ENCODE measurements around the gene HLCS.

The HLCS gene

DNA sequence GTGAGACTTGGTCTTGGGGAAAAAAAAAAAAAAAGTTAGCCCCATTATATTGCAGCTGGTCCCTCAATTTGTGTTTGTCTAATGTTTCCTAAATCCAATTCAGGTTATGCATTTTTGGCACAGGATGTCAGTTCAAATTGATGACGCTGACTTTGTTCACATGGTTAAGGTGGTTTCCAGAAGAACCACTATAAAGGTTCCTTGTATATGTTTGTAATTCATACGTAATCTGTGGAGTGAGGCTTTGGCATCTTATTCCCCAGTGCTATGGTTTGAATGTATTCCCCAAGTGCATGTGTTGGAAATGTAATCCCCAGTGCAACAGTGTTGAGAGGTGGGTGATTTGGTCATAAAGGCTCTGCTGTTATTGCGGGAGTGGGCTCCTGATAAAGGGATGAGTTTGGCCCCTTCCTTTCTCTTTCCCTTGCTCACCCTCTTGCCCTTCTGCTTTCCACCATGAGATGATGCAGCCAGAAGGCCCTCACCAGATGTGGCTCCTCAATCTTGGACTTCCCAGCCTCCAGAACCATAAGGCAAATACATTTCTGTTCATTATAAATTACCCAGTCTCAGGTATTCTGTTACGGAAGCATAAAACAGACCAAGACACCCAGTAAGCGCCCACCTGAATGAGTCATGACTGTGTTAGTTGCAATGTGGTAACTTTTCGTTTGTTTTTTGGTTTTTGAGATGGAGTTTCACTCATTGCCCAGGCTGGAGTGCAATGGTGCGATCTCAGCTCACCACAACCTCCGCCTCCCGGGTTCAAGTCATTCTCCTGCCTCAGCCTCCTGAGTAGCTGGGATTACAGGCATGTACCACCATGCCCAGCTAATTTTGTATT, 19.5 kb upstream of the HLCS start:
- DNase-seq (ENCODE audit: low read depth) = no peak

DNA sequence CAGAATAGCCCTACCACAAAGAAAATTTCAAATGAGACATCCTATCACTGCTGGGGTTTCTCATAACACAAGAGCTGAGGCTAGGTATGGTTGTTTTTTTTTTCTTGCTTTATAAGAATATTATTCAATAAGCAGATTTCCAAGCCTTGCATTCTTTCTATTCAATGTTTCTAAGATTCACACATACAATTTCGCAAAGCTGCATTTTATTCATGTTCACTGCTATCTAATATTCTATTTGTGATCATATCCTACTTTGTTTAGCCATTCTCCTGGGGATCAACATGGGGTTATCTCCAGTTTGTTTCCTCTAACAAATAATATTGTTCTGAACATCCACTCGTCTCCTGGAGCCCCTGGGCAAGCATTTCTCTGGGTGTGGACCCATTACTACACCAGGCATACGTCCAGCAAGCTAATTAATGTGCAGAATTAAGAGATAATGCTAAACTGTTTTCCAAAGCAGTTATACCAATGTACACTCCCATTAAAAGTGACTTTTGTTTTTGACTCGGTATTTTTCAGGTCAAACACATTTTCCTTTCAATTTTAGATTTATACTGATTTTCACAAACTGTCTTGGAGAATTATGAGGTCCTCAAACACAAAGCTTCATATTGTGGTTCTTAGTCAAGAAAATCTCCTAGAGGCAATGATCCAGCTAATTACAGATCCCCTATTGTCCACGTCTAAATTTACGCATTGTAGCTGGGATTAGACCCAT, 15.7 kb upstream of the HLCS start:
- no peak for DNase-seq (ENCODE audit: low read depth)

DNA sequence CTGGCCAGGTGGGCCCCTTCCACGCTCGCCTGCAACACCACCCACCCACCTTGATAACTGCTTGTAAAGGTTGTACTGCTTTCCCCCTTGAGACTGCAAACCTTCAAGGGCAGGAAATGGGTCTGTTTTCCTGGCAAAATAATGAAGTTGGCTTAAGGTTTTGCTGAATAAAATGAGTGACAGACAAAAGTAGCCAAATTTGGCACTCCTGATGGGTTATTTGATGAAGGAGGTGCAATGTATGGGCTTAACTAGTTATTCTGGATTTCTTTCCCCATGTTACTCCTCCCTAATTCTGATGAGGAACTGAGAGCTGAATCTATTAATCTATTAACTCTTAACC, 14.6 kb upstream of the HLCS start:
- DNase-seq (ENCODE audit: low read depth) = no peak

DNA sequence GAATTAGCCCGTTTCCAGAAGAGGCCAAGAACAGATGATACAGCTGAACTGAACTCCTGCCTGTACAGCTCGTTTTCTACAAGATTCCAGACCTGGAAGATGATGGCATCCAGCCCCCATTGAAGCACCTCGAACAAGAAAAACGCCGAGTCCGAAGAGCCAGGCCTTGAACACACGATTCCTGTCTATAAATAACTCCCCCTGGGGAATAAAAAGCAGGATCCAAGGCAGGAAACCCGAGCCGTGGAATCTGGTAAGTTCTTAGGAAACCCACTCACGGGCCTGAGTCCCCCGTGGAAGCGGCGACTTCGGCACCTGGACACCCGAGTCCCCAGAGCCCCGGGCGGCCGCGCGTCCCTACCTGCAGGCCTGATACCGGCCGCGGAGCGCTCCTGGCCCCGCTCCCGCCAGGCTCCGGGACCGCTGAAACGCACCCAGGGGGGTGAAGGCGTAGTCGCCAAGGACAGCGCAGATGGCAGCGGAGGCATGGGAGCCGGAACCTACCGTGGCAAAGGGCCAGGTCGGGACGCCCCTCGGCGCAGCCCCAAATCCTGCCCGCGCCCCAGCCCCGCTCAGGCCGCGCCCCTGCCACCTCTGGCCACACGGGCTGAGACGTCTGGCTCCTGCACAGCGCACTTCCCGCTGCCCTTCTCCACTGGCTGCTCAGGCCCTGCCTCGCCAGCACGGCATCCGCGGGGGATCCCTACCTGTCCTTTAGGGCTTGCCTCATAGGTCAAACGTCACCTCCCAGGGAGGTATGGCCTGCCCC, 14.0 kb upstream of the HLCS start:
- DNase-seq (ENCODE audit: low read depth) = no peak

DNA sequence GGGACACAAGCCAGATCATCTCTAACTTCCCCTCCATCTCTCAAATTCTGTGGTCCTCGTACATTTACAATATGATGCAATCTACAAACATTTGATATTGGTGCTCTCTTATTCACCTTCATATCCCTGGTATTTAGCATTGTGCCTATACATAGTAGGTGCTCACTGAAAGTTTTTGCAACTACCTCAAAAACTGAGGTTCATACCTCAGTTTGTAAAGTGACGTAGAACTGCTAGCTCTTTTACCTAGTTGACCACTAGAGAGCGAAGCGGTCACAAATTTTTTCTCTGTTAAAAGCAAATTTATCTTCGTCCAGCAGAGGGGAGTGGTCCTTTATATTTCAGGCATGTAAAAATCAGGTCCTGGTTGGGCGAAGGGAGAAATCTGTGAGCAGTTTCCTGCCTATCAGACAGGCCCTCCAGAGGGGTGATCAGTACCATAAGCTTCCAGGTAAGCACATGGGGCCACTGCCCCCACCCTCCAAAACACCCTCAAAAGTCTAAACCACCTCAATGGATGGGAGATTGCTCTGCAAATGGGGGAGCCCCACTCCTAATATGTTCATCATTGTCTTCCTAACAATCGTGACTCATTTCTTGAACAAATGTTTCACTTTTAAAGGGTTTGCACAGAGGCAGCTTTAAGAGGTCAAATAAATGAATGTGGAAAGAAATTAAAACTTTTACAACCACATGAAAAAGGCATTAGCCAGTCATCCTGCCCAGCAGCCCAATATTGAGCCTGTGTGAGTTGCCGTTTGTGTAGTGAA, 10.6 kb upstream of the HLCS start:
- no peak for DNase-seq (ENCODE audit: low read depth)

DNA sequence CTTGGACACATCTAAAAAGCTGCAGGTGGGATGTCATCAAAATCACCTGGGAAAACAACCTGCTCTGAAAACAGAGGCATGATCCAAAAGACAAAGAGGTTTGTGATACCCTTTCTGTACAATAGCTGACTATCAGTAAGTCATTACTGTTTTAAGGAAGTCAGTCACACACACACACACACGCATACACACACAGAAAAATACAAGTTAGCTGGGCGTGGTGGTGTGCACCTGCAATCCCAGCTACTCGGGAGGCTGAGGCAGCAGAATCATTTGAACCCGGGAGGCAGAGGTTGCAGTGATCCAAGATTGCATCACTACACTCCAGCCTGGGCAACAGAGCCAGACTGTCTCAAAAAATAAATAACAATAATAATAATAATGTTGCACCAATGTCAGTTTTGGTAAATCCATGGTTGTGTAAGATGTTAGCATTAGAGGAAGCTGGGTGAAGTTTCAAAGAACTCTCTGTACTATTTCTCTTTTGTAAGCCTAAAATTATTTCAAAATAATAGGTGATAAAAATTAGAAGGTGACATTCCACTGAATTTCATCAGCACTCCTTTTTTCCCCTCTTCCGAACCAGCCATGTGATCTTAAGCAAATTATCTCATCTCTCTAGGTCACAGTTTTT, 9.9 kb upstream of the HLCS start:
- DNase-seq (ENCODE audit: low read depth) = no peak

DNA sequence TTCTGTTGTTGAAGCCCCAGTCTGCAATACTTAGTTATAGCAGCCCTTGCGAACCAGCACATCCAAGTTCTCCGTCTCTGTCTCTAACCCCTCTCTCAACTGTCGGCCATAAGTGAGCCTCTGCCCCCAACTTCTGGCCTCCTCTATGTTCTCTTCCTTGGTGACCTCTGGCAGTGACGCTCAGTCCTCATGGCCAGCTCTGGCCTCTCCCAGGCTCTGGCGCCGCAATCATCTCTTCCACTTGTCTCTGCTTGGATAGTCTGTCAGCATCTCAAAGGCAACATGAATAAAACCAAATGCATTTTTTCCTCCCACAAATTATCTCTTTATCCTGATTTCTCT, 8.4 kb upstream of the HLCS start:
- no peak for DNase-seq (ENCODE audit: low read depth)

DNA sequence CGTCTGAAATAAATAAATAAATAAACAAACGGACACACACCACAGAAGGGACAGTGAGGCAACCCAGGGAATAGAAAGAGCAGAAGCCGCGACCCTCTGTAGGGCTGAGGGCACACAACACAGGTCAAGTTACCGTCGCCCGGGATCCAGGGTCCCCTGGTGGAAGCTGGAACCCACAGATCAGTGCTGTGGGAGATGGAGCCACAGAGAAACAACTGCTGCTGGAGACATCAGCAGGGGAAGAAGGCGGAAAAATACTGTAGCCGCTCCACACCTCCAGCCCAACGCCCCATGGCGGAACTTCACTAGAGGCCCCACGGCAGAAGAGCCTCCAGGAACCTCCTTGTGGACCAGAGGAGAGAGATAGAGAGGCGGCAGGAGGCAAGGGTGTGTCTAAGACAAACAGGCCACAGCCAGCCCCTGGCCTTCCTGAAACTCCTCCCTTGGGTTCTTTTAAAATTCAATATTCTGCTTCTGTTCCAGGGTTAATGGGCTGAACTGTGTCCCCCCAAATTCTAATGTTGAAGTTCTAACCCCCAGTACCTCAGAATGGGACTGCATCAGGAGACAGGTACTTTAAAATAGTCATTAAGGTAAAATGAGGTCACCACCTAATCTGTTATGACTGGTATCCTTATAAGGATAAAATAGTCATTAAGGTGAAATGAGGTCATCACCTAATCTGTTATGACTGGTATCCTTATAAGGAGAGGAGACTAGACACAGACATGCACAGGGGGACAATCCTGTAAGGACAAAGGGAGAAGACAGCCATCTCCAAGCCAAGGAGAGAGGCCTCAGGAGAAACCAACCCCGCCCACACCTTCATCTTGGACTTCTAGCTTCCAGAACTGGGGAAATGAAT, 7.7 kb upstream of the HLCS start:
- DNase-seq (ENCODE audit: low read depth) = no peak

DNA sequence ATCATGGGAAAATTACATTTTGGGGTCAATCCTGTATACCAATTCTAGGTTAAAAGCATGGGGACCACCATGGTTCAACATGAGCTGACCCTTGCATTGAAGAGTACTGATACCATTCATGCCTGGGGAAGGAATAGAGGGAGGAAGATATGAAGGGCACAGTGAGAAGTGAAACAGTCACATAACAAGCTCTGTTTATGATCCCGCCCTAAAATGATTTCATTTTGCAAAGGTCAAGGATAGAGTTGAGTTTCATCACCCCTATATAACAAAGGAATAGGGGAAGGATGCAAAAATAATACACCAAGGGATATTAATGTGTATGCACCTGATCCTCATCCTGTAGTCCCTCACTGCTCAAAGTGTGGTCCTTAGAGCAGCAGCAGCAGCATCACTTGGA, 2.5 kb upstream of the HLCS start:
- no peak for DNase-seq (ENCODE audit: low read depth)

DNA sequence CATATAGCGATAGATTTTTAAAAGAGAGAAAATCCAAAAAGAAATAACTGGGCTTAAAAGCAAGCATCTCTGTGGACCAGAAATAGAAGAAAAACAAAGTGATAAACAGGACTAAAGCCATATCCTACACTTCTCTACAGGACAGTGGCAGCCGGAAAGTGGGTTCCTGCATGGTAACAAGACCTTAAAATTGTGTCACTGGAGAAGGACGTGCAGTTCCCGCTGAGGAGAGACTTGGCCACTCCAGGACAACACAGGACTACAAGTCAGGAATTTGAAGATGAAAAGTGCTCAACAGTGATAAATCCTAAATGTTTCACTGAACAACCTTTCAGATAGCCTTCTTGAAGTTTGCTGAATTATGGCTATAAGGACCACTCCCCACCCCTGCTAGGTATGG, 1.9 kb upstream of the HLCS start:
- no peak for DNase-seq (ENCODE audit: low read depth)

DNA sequence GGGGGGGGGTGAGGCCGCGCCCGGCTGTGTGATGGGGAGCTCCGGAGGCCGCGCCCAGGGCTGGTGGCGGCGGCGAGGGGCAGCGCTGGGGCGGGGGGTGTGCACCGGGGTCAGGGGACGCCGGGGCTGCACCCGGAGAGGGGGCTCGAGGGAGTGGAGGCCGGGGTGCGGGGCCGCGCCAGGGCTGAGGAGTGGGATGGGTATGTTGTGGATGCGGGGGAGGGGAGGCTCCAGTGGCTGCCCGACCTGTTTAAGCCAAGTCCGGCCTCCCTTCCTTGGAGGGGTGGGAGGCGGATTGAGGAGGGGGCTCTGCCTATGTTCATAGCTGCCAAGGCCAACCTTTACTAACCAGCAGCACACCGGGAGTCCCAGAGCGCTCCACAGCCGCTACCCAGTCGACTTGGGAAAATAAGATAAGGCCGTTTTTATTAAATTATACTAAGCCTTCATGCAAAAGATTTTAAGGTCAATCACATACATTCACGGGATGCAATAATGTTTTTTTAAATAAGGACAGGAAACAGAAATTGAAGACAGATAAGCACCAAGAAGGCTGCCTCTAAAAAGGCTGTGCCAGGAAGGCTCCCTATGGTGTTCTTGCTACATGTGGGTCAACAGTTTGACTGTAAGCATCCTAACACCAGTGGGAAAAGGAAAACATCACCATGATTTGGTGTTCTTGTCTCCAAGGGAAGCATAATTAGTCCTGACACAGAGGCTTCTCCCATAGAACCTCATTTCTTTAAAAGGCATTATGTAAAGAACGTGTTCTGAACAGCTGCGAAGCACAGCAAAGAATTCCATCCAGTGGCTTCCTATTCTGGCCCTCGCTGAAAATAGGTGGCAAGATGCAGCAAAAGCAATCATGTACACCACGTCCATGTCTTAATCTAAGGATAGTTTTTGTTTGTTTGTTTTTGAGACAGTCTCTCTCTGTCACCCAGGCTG, 626 bp upstream of the HLCS start:
- no peak for DNase-seq (ENCODE audit: low read depth)

DNA sequence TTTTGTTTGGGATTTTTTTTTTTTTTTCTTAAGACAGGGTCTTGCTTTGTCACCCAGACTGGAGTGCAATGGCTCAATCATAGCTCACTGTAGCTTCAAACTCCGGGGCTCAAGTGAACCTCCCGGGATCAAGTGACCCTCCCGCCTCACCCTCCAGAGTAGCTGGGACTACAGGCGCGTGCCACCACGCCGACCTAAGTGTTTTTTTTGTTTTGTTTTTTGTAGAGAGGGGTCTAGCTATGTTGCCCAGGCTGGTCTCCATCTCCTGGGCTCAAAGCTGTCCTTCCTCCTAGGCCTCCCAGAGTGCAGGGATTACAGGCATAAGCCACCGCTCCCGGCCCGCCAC, 776 bp downstream of the HLCS start:
- no peak for DNase-seq (ENCODE audit: low read depth)

DNA sequence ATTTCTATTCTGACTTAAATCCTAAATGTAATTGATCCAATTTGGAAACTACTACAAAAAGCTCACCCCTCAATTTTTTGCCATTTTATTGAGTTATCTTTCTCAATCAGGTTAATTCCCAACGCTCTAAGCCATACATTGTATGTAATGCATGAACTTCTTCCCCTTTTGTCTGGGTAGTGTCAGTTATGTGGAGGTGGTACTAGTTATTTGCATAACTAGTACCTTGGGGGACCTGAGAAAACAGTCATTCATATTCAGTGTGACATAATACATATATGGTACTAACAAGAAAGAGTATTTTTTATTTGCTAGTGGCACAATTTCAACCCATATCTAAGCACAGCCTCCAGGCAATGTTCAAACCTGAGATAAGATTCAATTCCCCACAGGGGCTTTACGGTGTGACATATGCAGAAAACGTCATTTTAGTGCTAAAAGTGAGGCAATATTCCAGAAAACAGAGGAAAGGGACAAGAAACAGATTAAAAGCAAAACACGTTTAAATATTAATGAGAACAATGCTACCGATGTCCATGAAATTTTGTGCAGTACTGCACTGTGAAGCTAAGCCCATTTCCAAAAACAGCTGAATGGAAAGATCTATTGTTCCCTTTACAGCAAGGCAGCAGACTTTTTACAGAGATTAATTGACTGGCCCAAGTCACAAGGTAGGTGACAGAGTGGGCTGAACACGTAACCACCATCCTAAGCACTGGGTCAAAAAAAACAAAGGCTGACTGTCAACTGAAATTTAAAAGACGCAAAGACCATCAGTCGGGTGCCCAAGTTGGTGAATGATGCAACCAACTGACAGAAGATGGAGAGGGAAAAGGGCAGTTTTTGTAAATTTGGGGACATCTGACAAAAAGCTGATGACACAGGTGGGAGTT, 1.4 kb downstream of the HLCS start:
- no peak for DNase-seq (ENCODE audit: low read depth)

DNA sequence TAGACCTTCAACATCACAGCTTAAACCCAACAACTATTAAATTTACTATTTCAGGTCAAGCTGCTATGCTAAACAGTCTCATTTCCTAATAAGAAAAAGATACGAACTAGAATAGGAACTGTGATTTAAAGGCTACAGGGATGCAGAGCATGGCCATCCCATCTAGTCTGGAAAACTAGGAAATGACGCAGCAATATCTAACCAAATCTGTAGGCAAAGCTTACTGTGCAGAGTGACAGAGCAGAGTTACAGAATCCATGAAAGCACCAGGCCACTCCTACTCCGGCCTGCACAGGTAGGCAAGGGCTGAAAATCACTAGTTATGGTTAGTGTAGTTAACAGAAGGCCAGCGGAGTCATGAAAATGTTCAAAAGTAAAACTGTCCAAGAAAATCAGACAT, 2.1 kb downstream of the HLCS start:
- DNase-seq (ENCODE audit: low read depth) = no peak

DNA sequence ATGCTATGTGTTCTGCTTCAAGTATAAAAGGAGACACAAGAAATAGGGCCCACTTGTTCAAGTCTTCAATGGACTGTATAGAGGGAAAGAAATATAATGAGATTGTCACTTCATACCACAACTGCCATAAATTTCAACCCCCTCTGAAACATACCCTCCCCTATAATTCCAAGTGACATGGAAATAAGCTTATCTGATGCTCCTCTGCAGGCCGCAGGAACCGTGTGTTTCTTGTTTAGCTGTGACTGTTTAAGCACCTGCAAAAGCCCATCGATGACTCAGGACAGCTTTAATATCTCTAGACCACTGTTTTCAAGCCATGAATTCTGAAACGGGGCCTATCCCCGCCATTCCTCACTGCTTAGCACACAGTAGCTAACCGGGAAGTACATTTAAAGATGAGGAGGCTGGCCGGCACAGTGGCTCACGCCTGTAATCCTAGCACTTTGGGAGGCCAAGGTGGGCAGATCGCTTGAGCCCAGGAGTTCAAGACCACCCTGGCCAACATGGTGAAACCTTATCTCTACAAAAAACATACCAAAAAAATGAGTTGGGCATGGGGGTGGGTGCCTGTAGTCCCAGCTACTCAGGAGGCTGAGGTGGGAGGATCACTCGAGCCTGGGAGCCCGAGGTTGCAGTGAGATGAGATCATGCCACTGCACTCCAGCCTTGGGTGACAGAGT, 4.2 kb downstream of the HLCS start:
- no peak for DNase-seq (ENCODE audit: low read depth)

DNA sequence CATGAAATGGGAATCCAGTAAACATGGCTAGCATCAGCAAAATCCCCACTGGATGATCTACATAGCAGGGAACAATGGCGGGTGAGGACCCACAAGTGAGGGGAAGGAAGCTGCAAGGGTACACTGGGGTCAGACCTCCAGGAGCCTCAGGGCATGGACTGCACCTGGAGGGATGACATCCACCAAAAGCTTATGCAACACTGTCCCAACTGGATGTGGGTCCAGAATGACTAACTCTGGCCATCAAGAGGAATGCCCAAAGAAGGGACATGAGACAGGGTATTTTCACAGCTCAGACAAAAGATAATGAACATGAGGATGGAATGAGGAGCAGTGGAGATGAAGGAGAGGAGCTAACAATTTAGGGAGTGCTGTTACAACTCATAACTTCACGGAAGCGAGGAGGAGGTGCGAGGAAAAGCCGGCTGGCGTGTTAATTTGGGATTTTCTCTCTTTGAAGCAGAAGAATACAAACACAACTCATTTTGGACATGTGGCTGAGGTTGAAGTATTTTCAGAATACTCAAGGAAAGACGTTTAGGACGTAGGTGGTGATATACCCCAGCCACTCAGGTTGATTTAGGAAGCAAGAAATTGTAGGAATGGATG, 5.7 kb downstream of the HLCS start:
- no peak for DNase-seq (ENCODE audit: low read depth)

DNA sequence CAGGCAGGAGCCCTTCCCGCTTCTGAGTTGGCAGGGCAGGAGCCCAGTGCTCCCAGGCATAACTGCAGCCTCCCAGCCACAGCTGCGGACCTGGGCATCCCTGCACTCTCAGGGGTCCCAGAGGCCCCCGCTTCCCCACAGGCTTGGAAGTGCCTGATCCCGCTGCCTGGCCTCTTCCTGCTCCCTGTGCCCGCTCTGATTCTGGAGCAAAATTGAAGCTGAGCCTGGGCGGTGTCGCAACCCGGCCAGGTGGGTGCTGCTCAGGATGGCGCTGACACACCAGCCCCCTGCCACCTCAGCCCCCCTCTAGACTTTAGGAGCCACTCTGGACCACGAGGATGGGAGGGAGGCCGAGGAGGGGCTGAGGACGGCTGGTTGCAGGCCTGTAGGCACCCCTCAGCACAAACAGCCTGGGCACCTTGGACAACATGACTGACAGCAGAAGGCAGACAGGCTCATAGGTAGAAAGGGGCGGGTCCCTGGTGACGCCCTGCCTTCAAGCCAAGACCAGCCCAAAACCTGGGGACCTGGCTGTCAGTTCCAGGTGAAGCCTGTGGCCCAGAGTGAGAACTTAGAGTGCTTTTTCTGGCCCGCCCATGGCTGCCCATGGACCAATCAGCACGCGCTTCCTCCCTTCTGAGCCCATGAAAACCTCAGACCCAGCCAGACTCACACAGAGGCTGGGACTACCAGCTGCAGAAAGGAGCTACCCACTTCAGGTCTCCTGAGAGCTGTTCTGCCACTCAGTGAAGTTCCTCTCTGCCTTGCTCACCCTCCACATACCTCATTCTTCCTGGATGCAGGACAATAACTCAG, 7.2 kb downstream of the HLCS start:
- DNase-seq (ENCODE audit: low read depth) = no peak
